ENCODE data around the gene OR10G2. TPM values are rescaled to one million over a fixed set of nuclear protein-coding genes. Genes with fewer than 3 reads are reported as not detected.
A peak's percentile ranks its signal among the peaks of the same experiment; 100 is the strongest.

OR10G2 gene
- not detected in 2 replicates for total RNA-seq (2014; rRNA removed; shearing (Covaris generic))

- Histone ChIP-seq H3K4me1 (replicated peaks) (no peaks in the 10 kb centered on the region), H3K36me3 (no peaks in the 10 kb centered on the region), H3K27ac (no peak within 1 kb of the TSS), H3K4me3 (no peak within 1 kb of the TSS), H3K27me3 (replicated peaks) (peaks cover under 1% of the 10 kb centered on the region; the same call in 1 of the 2 replicates), H3K9me3 (replicated peaks) (no peaks in the 10 kb centered on the region)
- no peak for DNase-seq (ENCODE audit: low read depth in 1 of 2, low spot score in 2 of 2)
These were observed at the start of gene OR10G2 for GRCh38 chr14:21634840-21635239. TSS of gene OR10G2 (minus strand) at chr14:21634940. CDS start at chr14:21634842, 98 bp downstream.

GRCh38 chr14:21680072-21680471 is 45.3 kb upstream of the OR10G2 start:
- Histone ChIP-seq H3K27me3 (replicated peaks) (no peaks in the 10 kb centered on the region), H3K27ac (no peak overlapping the region), H3K4me3 (no peak overlapping the region), H3K36me3 (no peaks in the 10 kb centered on the region), H3K4me1 (replicated peaks) (peaks cover 10% of the 10 kb centered on the region), H3K9me3 (replicated peaks) (no peaks in the 10 kb centered on the region)
- peak in 1 of 2 experiments; percentile 7 for DNase-seq (ENCODE audit: low read depth in 1 of 2, low spot score in 2 of 2)

GRCh38 chr14:21675566-21675965 is 40.8 kb upstream of the OR10G2 start:
- Histone ChIP-seq H3K4me3 (no peak overlapping the region), H3K4me1 (replicated peaks) (peaks cover 10% of the 10 kb centered on the region), H3K36me3 (no peaks in the 10 kb centered on the region), H3K9me3 (replicated peaks) (no peaks in the 10 kb centered on the region), H3K27me3 (replicated peaks) (no peaks in the 10 kb centered on the region), H3K27ac (no peak overlapping the region)
- DNase-seq (ENCODE audit: low read depth in 1 of 2, low spot score in 2 of 2) = no peak

- Histone ChIP-seq H3K9me3 (replicated peaks) (no peaks in the 10 kb centered on the region), H3K4me1 (replicated peaks) (peaks cover 9% of the 10 kb centered on the region), H3K36me3 (no peaks in the 10 kb centered on the region), H3K4me3 (no peak within 1 kb of the TSS), H3K27me3 (replicated peaks) (no peaks in the 10 kb centered on the region), H3K27ac (no peak within 1 kb of the TSS)
- no peak for DNase-seq (ENCODE audit: low read depth in 1 of 2, low spot score in 2 of 2)
These were observed 39.0 kb upstream of the OR10G2 start, which contains the start of gene OR4E1 for GRCh38 chr14:21673718-21674117. TSS of gene OR4E1 (minus strand) at chr14:21673818. CDS start at chr14:21670935, 2,883 bp downstream.

- DNase-seq (ENCODE audit: low read depth in 1 of 2, low spot score in 2 of 2) = peak in 1 of 2 experiments; percentile 1
- H3K27me3 ChIP-seq (replicated peaks) = no peaks in the 10 kb centered on the region
- H3K36me3 ChIP-seq = no peaks in the 10 kb centered on the region
- peaks cover 11% of the 10 kb centered on the region for H3K4me1 ChIP-seq (replicated peaks)
- H3K4me3 ChIP-seq = no peak overlapping the region
- no peak overlapping the region for H3K27ac ChIP-seq
- H3K9me3 ChIP-seq (replicated peaks) = no peaks in the 10 kb centered on the region
These were observed 37.4 kb upstream of the OR10G2 start for GRCh38 chr14:21672116-21672515.

- H3K27me3 ChIP-seq (replicated peaks) = no peaks in the 10 kb centered on the region
- H3K9me3 ChIP-seq (replicated peaks) = no peaks in the 10 kb centered on the region
- H3K27ac ChIP-seq = no peak overlapping the region
- DNase-seq (ENCODE audit: low read depth in 1 of 2, low spot score in 2 of 2) = no peak
- peaks cover 11% of the 10 kb centered on the region for H3K4me1 ChIP-seq (replicated peaks)
- no peaks in the 10 kb centered on the region for H3K36me3 ChIP-seq
- no peak overlapping the region for H3K4me3 ChIP-seq
These were observed 36.6 kb upstream of the OR10G2 start for GRCh38 chr14:21671371-21671770.

- Histone ChIP-seq H3K27ac (peak overlapping the region; percentile 72), H3K4me3 (no peak overlapping the region), H3K36me3 (no peaks in the 10 kb centered on the region), H3K4me1 (replicated peaks) (peaks cover 11% of the 10 kb centered on the region), H3K9me3 (replicated peaks) (no peaks in the 10 kb centered on the region), H3K27me3 (replicated peaks) (no peaks in the 10 kb centered on the region)
- DNase-seq (ENCODE audit: low read depth in 1 of 2, low spot score in 2 of 2) = no peak
These were observed 34.5 kb upstream of the OR10G2 start for GRCh38 chr14:21669284-21669683.

- Histone ChIP-seq H3K4me1 (replicated peaks) (peaks cover 11% of the 10 kb centered on the region), H3K27ac (peak overlapping the region; percentile 72; the same call in 1 of the 2 replicates), H3K4me3 (no peak overlapping the region), H3K36me3 (no peaks in the 10 kb centered on the region), H3K9me3 (replicated peaks) (no peaks in the 10 kb centered on the region), H3K27me3 (replicated peaks) (no peaks in the 10 kb centered on the region)
- peak in 1 of 2 experiments; percentile 57 for DNase-seq (ENCODE audit: low read depth in 1 of 2, low spot score in 2 of 2)
These were observed 33.6 kb upstream of the OR10G2 start for GRCh38 chr14:21668377-21668776.

GRCh38 chr14:21656980-21657379 is 22.2 kb upstream of the OR10G2 start:
- H3K36me3 ChIP-seq = no peaks in the 10 kb centered on the region
- H3K27me3 ChIP-seq (replicated peaks) = peaks cover 5% of the 10 kb centered on the region; the same call in 1 of the 2 replicates
- H3K27ac ChIP-seq = no peak overlapping the region
- no peak for DNase-seq (ENCODE audit: low read depth in 1 of 2, low spot score in 2 of 2)
- no peaks in the 10 kb centered on the region for H3K4me1 ChIP-seq (replicated peaks)
- no peak overlapping the region for H3K4me3 ChIP-seq
- no peaks in the 10 kb centered on the region for H3K9me3 ChIP-seq (replicated peaks)

- Histone ChIP-seq H3K36me3 (no peaks in the 10 kb centered on the region), H3K27me3 (replicated peaks) (peaks cover 5% of the 10 kb centered on the region; the same call in 1 of the 2 replicates), H3K9me3 (replicated peaks) (no peaks in the 10 kb centered on the region), H3K4me1 (replicated peaks) (no peaks in the 10 kb centered on the region), H3K4me3 (no peak overlapping the region), H3K27ac (no peak overlapping the region)
- DNase-seq (ENCODE audit: low read depth in 1 of 2, low spot score in 2 of 2) = no peak
These were observed 19.5 kb upstream of the OR10G2 start for GRCh38 chr14:21654215-21654614.

- DNase-seq (ENCODE audit: low read depth in 1 of 2, low spot score in 2 of 2) = no peak
- no peak within 1 kb of the TSS for H3K4me3 ChIP-seq
- no peaks in the 10 kb centered on the region for H3K36me3 ChIP-seq
- H3K27ac ChIP-seq = no peak within 1 kb of the TSS
- H3K9me3 ChIP-seq (replicated peaks) = no peaks in the 10 kb centered on the region
- peaks cover 5% of the 10 kb centered on the region; the same call in 1 of the 2 replicates for H3K27me3 ChIP-seq (replicated peaks)
- H3K4me1 ChIP-seq (replicated peaks) = no peaks in the 10 kb centered on the region
These were observed 18.7 kb upstream of the OR10G2 start, which contains the start of gene OR4E2 for GRCh38 chr14:21653331-21653885. TSS of gene OR4E2 (plus strand) at chr14:21653835. CDS start at chr14:21665083, 11,248 bp downstream.

- H3K27ac ChIP-seq = no peak overlapping the region
- H3K9me3 ChIP-seq (replicated peaks) = no peaks in the 10 kb centered on the region
- H3K36me3 ChIP-seq = no peaks in the 10 kb centered on the region
- peaks cover 5% of the 10 kb centered on the region; the same call in 1 of the 2 replicates for H3K27me3 ChIP-seq (replicated peaks)
- no peak for DNase-seq (ENCODE audit: low read depth in 1 of 2, low spot score in 2 of 2)
- H3K4me3 ChIP-seq = no peak overlapping the region
- no peaks in the 10 kb centered on the region for H3K4me1 ChIP-seq (replicated peaks)
These were observed 17.6 kb upstream of the OR10G2 start for GRCh38 chr14:21652209-21652808.

- no peak for DNase-seq (ENCODE audit: low read depth in 1 of 2, low spot score in 2 of 2)
- no peaks in the 10 kb centered on the region for H3K27me3 ChIP-seq (replicated peaks)
These were observed 12.6 kb upstream of the OR10G2 start for GRCh38 chr14:21647380-21647779.

GRCh38 chr14:21643407-21643806 is 8.7 kb upstream of the OR10G2 start:
- Histone ChIP-seq H3K9me3 (replicated peaks) (no peaks in the 10 kb centered on the region), H3K4me3 (no peak overlapping the region), H3K27ac (no peak overlapping the region), H3K36me3 (no peaks in the 10 kb centered on the region), H3K4me1 (replicated peaks) (no peaks in the 10 kb centered on the region), H3K27me3 (replicated peaks) (0 out of 2 replicates have a peak, but pooled peaks cover 3% of the 10 kb centered on the region)
- DNase-seq (ENCODE audit: low read depth in 1 of 2, low spot score in 2 of 2) = no peak

More at GRCh38 chr14:21647380-21647779, 12.6 kb upstream of the OR10G2 start:
- H3K27ac ChIP-seq = no peak overlapping the region
- H3K36me3 ChIP-seq = no peaks in the 10 kb centered on the region
- no peak overlapping the region for H3K4me3 ChIP-seq
- H3K4me1 ChIP-seq (replicated peaks) = no peaks in the 10 kb centered on the region
- H3K9me3 ChIP-seq (replicated peaks) = no peaks in the 10 kb centered on the region
